Measurements from ENCODE around the gene CISH. TPM values are rescaled to one million over a fixed set of nuclear protein-coding genes. Genes with fewer than 3 reads are reported as not detected.
A peak's percentile ranks its signal among the peaks of the same experiment; 100 is the strongest.

Gene CISH
- total and polyA plus RNA-seq, 9 of the 15 experiments (the other 6 are each of a cell fraction or from before 2014, with no cell fraction given), result 1.7 to 47.7 (median 18.3) TPM

- TF ChIP-seq CLOCK (CRISPR knock-in tag; IDR thresholded peaks at IDR 0.05; ENCODE audit: borderline replicate concordance) (no peak), SNIP1 (IDR thresholded peaks at IDR 0.05; ENCODE audit: low read depth) (no peak), KAT7 (CRISPR knock-in tag; IDR thresholded peaks at IDR 0.05; ENCODE audit: borderline replicate concordance) (0 out of 2 replicates have a peak, but pooled peaks have one; percentile 45), NUFIP1 (IDR thresholded peaks at IDR 0.05; ENCODE audit: partially characterized antibody) (no peak), HDAC1 (IDR thresholded peaks at IDR 0.05) (0 out of 4 replicates have a peak, but pooled peaks of 1 of the 2 experiments have one; percentile 53), ETV1 (tag; conservative IDR thresholded peaks at IDR 0.05; ENCODE audit: low read depth) (peak; percentile 67), TRIM24 (IDR thresholded peaks at IDR 0.05) (no peak)
- TF ChIP-seq, protein P1, sequence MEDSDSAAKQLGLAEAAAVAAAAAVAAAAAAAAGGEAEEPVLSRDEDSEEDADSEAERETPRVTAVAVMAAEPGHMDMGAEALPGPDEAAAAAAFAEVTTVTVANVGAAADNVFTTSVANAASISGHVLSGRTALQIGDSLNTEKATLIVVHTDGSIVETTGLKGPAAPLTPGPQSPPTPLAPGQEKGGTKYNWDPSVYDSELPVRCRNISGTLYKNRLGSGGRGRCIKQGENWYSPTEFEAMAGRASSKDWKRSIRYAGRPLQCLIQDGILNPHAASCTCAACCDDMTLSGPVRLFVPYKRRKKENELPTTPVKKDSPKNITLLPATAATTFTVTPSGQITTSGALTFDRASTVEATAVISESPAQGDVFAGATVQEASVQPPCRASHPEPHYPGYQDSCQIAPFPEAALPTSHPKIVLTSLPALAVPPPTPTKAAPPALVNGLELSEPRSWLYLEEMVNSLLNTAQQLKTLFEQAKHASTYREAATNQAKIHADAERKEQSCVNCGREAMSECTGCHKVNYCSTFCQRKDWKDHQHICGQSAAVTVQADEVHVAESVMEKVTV (CRISPR knock-in tag; IDR thresholded peaks at IDR 0.05), result no peak
- TF ChIP-seq, protein P2, sequence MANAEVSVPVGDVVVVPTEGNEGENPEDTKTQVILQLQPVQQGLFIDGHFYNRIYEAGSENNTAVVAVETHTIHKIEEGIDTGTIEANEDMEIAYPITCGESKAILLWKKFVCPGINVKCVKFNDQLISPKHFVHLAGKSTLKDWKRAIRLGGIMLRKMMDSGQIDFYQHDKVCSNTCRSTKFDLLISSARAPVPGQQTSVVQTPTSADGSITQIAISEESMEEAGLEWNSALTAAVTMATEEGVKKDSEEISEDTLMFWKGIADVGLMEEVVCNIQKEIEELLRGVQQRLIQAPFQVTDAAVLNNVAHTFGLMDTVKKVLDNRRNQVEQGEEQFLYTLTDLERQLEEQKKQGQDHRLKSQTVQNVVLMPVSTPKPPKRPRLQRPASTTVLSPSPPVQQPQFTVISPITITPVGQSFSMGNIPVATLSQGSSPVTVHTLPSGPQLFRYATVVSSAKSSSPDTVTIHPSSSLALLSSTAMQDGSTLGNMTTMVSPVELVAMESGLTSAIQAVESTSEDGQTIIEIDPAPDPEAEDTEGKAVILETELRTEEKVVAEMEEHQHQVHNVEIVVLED (CRISPR knock-in tag; IDR thresholded peaks at IDR 0.05), result no peak
- TF ChIP-seq, protein P3, sequence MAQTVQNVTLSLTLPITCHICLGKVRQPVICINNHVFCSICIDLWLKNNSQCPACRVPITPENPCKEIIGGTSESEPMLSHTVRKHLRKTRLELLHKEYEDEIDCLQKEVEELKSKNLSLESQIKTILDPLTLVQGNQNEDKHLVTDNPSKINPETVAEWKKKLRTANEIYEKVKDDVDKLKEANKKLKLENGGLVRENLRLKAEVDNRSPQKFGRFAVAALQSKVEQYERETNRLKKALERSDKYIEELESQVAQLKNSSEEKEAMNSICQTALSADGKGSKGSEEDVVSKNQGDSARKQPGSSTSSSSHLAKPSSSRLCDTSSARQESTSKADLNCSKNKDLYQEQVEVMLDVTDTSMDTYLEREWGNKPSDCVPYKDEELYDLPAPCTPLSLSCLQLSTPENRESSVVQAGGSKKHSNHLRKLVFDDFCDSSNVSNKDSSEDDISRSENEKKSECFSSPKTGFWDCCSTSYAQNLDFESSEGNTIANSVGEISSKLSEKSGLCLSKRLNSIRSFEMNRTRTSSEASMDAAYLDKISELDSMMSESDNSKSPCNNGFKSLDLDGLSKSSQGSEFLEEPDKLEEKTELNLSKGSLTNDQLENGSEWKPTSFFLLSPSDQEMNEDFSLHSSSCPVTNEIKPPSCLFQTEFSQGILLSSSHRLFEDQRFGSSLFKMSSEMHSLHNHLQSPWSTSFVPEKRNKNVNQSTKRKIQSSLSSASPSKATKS (CRISPR knock-in tag; IDR thresholded peaks at IDR 0.05), result no peak
- TF ChIP-seq, protein P4, sequence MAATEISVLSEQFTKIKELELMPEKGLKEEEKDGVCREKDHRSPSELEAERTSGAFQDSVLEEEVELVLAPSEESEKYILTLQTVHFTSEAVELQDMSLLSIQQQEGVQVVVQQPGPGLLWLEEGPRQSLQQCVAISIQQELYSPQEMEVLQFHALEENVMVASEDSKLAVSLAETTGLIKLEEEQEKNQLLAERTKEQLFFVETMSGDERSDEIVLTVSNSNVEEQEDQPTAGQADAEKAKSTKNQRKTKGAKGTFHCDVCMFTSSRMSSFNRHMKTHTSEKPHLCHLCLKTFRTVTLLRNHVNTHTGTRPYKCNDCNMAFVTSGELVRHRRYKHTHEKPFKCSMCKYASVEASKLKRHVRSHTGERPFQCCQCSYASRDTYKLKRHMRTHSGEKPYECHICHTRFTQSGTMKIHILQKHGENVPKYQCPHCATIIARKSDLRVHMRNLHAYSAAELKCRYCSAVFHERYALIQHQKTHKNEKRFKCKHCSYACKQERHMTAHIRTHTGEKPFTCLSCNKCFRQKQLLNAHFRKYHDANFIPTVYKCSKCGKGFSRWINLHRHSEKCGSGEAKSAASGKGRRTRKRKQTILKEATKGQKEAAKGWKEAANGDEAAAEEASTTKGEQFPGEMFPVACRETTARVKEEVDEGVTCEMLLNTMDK (IDR thresholded peaks at IDR 0.05; ENCODE audit: borderline replicate concordance, insufficient read depth, low read depth, low read length, poor library complexity, severe bottlenecking), result no peak
- TF ChIP-seq, protein P5, sequence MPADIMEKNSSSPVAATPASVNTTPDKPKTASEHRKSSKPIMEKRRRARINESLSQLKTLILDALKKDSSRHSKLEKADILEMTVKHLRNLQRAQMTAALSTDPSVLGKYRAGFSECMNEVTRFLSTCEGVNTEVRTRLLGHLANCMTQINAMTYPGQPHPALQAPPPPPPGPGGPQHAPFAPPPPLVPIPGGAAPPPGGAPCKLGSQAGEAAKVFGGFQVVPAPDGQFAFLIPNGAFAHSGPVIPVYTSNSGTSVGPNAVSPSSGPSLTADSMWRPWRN (IDR thresholded peaks at IDR 0.05; ENCODE audit: low read depth), result no peak
- TF ChIP-seq, protein P6, sequence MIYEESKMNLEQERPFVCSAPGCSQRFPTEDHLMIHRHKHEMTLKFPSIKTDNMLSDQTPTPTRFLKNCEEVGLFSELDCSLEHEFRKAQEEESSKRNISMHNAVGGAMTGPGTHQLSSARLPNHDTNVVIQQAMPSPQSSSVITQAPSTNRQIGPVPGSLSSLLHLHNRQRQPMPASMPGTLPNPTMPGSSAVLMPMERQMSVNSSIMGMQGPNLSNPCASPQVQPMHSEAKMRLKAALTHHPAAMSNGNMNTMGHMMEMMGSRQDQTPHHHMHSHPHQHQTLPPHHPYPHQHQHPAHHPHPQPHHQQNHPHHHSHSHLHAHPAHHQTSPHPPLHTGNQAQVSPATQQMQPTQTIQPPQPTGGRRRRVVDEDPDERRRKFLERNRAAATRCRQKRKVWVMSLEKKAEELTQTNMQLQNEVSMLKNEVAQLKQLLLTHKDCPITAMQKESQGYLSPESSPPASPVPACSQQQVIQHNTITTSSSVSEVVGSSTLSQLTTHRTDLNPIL (CRISPR knock-in tag; IDR thresholded peaks at IDR 0.05), result no peak
Measured at GRCh38 chr3:50607271-50608091, 4.1 kb downstream of the CISH start (continued).

Data from K562 (cell line).